ENCODE measurements around the gene ATOH8. TPM values are rescaled to one million over a fixed set of nuclear protein-coding genes. Genes with fewer than 3 reads are reported as not detected.

Gene ATOH8
- total RNA-seq, 2 experiments from 2014 or later, result not detected

- POLR2A ChIA-PET, result no interaction called here
Observed at GRCh38 chr2:85714841-85715240, 39.0 kb upstream of the ATOH8 start.

GRCh38 chr2:85716346-85716914 is 37.4 kb upstream of the ATOH8 start:
- ATAC-seq (ENCODE audit: poor library complexity) (no peak), DNase-seq (peak in 1 of 14 experiments; percentile 28)
- H3K4me3 ChIP-seq (ENCODE audit: low read length), result no peak overlapping the region
- POLR2A ChIA-PET, result no interaction called here
- H3K9me3 ChIP-seq (ENCODE audit: control insufficient read depth in 1 of 2, insufficient read depth in 1 of 2, low read length in 2 of 2), result no peaks in the 10 kb centered on the region
- no peaks in the 10 kb centered on the region for H3K36me3 ChIP-seq (ENCODE audit: insufficient read depth, low read length)
- Mint-ChIP-seq H3K27ac (no peak overlapping the region), H3K4me1 (ENCODE audit: low read depth) (no peaks in the 10 kb centered on the region), H3K4me3 (no peak overlapping the region), H3K27me3 (no peaks in the 10 kb centered on the region), H3K9me3 (no peaks in the 10 kb centered on the region), H3K36me3 (ENCODE audit: low read depth) (no peaks in the 10 kb centered on the region)
- H3K27me3 ChIP-seq (ENCODE audit: control insufficient read depth in 1 of 2, insufficient read depth in 2 of 2, low read length in 2 of 2), result no peaks in the 10 kb centered on the region
- peaks cover 4% of the 10 kb centered on the region for H3K4me1 ChIP-seq (ENCODE audit: insufficient read depth, low read length)
- no peak for TF ChIP-seq CTCF (IDR thresholded peaks at IDR 0.05)
- CTCF ChIA-PET, result no interaction called here
- H3K27ac ChIP-seq (ENCODE audit: low read depth in 1 of 2, low read length in 2 of 2), result no peak overlapping the region
- intact Hi-C loops (cut with DNase I, micrococcal nuclease), result no loop called here

More at GRCh38 chr2:85714841-85715240, 39.0 kb upstream of the ATOH8 start:
- H3K27ac Mint-ChIP-seq, result no peak overlapping the region
- H3K4me3 ChIP-seq (ENCODE audit: low read length), result no peak overlapping the region
- no peaks in the 10 kb centered on the region for H3K36me3 ChIP-seq (ENCODE audit: insufficient read depth, low read length)
- H3K9me3 ChIP-seq (ENCODE audit: control insufficient read depth in 1 of 2, insufficient read depth in 1 of 2, low read length in 2 of 2), result no peaks in the 10 kb centered on the region
- DNase-seq, result no peak
- no peaks in the 10 kb centered on the region for H3K27me3 ChIP-seq (ENCODE audit: control insufficient read depth in 1 of 2, insufficient read depth in 2 of 2, low read length in 2 of 2)
- CTCF ChIA-PET, result no interaction called here
- intact Hi-C loops (cut with DNase I, micrococcal nuclease), result no loop called here
- no peak overlapping the region for H3K27ac ChIP-seq (ENCODE audit: low read depth in 1 of 2, low read length in 2 of 2)
- no peaks in the 10 kb centered on the region for H3K27me3 Mint-ChIP-seq
- H3K4me3 Mint-ChIP-seq, result no peak overlapping the region
- no peak for TF ChIP-seq CTCF (IDR thresholded peaks at IDR 0.05)
- H3K36me3 Mint-ChIP-seq (ENCODE audit: low read depth), result no peaks in the 10 kb centered on the region
- ATAC-seq (ENCODE audit: poor library complexity), result no peak
- H3K9me3 Mint-ChIP-seq, result no peaks in the 10 kb centered on the region
- H3K4me1 ChIP-seq (ENCODE audit: insufficient read depth, low read length), result peaks cover 4% of the 10 kb centered on the region
- H3K4me1 Mint-ChIP-seq (ENCODE audit: low read depth), result no peaks in the 10 kb centered on the region

- Mint-ChIP-seq H3K27me3 (no peaks in the 10 kb centered on the region), H3K36me3 (ENCODE audit: low read depth) (no peaks in the 10 kb centered on the region), H3K27ac (no peak overlapping the region), H3K4me1 (ENCODE audit: low read depth) (no peaks in the 10 kb centered on the region), H3K9me3 (no peaks in the 10 kb centered on the region), H3K4me3 (no peak overlapping the region)
- no peak overlapping the region for H3K4me3 ChIP-seq (ENCODE audit: low read length)
- ChIA-PET POLR2A (no interaction called here), CTCF (interaction anchor here (0.9 kb wide), 1 partner anchor 10 kb away, joined by 4 read pairs; no protein-coding TSS in a partner anchor)
- H3K9me3 ChIP-seq (ENCODE audit: control insufficient read depth in 1 of 2, insufficient read depth in 1 of 2, low read length in 2 of 2), result no peaks in the 10 kb centered on the region
- intact Hi-C loops (cut with DNase I, micrococcal nuclease), result no loop called here
- H3K27ac ChIP-seq (ENCODE audit: low read depth in 1 of 2, low read length in 2 of 2), result no peak overlapping the region
- ATAC-seq (ENCODE audit: poor library complexity) (no peak), DNase-seq (peak in 1 of 14 experiments; percentile 2)
- no peak for TF ChIP-seq CTCF (IDR thresholded peaks at IDR 0.05)
- no peaks in the 10 kb centered on the region for H3K36me3 ChIP-seq (ENCODE audit: insufficient read depth, low read length)
- H3K4me1 ChIP-seq (ENCODE audit: insufficient read depth, low read length), result peaks cover 4% of the 10 kb centered on the region
- H3K27me3 ChIP-seq (ENCODE audit: control insufficient read depth in 1 of 2, insufficient read depth in 2 of 2, low read length in 2 of 2), result no peaks in the 10 kb centered on the region
Observed at GRCh38 chr2:85717308-85718008, 36.3 kb upstream of the ATOH8 start.
